ENCODE data around the gene USP48. TPM values are rescaled to one million over a fixed set of nuclear protein-coding genes. Genes with fewer than 3 reads are reported as not detected.

Gene USP48
- total and polyA plus RNA-seq, 5 donors from 2014 or later: 31.3 to 126 (median 39.2) TPM

GRCh38 chr1:21701401-21701800 lies 81.5 kb downstream of the USP48 start:
- Mint-ChIP-seq H3K27me3 (no peaks in the 10 kb centered on the region), H3K36me3 (peaks cover 37% of the 10 kb centered on the region), H3K9me3 (no peaks in the 10 kb centered on the region), H3K27ac (peak overlapping the region in 2 of 3 donors; percentile 37 to 69), H3K4me3 (no peak overlapping the region), H3K4me1 (peaks cover 17 to 36% (median 23%) of the 10 kb centered on the region in 4 donors)
- DNase-seq: no peak
- Histone ChIP-seq H3K27ac (ENCODE audit: insufficient read depth, low read length, poor library complexity, severe bottlenecking) (no peak overlapping the region), H3K9me3 (ENCODE audit: control insufficient read depth in 2 of 2, low read length in 2 of 2) (no peaks in the 10 kb centered on the region), H3K4me1 (ENCODE audit: control insufficient read depth, insufficient read depth, low read length, poor library complexity, severe bottlenecking) (no peaks in the 10 kb centered on the region), H3K27me3 (ENCODE audit: control insufficient read depth, insufficient read depth, low read length) (no peaks in the 10 kb centered on the region), H3K36me3 (ENCODE audit: control insufficient read depth, insufficient read depth, low read length) (peaks cover 63% of the 10 kb centered on the region), H3K4me3 (ENCODE audit: low read depth, low read length) (no peak overlapping the region)
- ATAC-seq (ENCODE audit: low read depth in 2 of 2): no peak

GRCh38 chr1:21700094-21700493 lies 82.9 kb downstream of the USP48 start:
- peaks cover 57% of the 10 kb centered on the region for H3K36me3 ChIP-seq (ENCODE audit: control insufficient read depth, insufficient read depth, low read length)
- ATAC-seq (ENCODE audit: low read depth in 2 of 2) (no peak), DNase-seq (peak in 1 of 3 donors; percentile 31)
- no peaks in the 10 kb centered on the region for H3K4me1 ChIP-seq (ENCODE audit: control insufficient read depth, insufficient read depth, low read length, poor library complexity, severe bottlenecking)
- H3K4me3 ChIP-seq (ENCODE audit: low read depth, low read length): no peak overlapping the region
- H3K9me3 ChIP-seq (ENCODE audit: control insufficient read depth in 2 of 2, low read length in 2 of 2): no peaks in the 10 kb centered on the region
- no peaks in the 10 kb centered on the region for H3K27me3 Mint-ChIP-seq
- H3K4me1 Mint-ChIP-seq: peaks cover 17 to 36% (median 22%) of the 10 kb centered on the region in 4 donors
- no peaks in the 10 kb centered on the region for H3K27me3 ChIP-seq (ENCODE audit: control insufficient read depth, insufficient read depth, low read length)
- peak overlapping the region in 2 of 3 donors; percentile 20 to 32 for H3K27ac Mint-ChIP-seq
- no peaks in the 10 kb centered on the region for H3K9me3 Mint-ChIP-seq
- H3K27ac ChIP-seq (ENCODE audit: insufficient read depth, low read length, poor library complexity, severe bottlenecking): no peak overlapping the region
- peaks cover 31% of the 10 kb centered on the region for H3K36me3 Mint-ChIP-seq
- H3K4me3 Mint-ChIP-seq: no peak overlapping the region

- H3K9me3 ChIP-seq (ENCODE audit: control insufficient read depth in 2 of 2, low read length in 2 of 2): no peaks in the 10 kb centered on the region
- no peak for ATAC-seq (ENCODE audit: low read depth in 2 of 2)
- H3K4me1 ChIP-seq (ENCODE audit: control insufficient read depth, insufficient read depth, low read length, poor library complexity, severe bottlenecking): no peaks in the 10 kb centered on the region
- no peak overlapping the region for H3K4me3 ChIP-seq (ENCODE audit: low read depth, low read length)
- Mint-ChIP-seq H3K36me3 (peaks cover 34% of the 10 kb centered on the region), H3K4me1 (peaks cover 5 to 17% (median 7%) of the 10 kb centered on the region in 4 donors), H3K27ac (no peak overlapping the region), H3K4me3 (no peak overlapping the region), H3K27me3 (no peaks in the 10 kb centered on the region), H3K9me3 (no peaks in the 10 kb centered on the region)
- no peak for DNase-seq
- H3K27ac ChIP-seq (ENCODE audit: insufficient read depth, low read length, poor library complexity, severe bottlenecking): no peak overlapping the region
- H3K27me3 ChIP-seq (ENCODE audit: control insufficient read depth, insufficient read depth, low read length): no peaks in the 10 kb centered on the region
- peaks cover 60% of the 10 kb centered on the region for H3K36me3 ChIP-seq (ENCODE audit: control insufficient read depth, insufficient read depth, low read length)
Observed at GRCh38 chr1:21696931-21697330, 86.0 kb downstream of the USP48 start.

GRCh38 chr1:21693732-21694131 lies 89.2 kb downstream of the USP48 start:
- no peaks in the 10 kb centered on the region for H3K9me3 Mint-ChIP-seq
- no peak overlapping the region for H3K27ac ChIP-seq (ENCODE audit: insufficient read depth, low read length, poor library complexity, severe bottlenecking)
- no peak overlapping the region for H3K4me3 ChIP-seq (ENCODE audit: low read depth, low read length)
- no peaks in the 10 kb centered on the region for H3K27me3 ChIP-seq (ENCODE audit: control insufficient read depth, insufficient read depth, low read length)
- H3K36me3 ChIP-seq (ENCODE audit: control insufficient read depth, insufficient read depth, low read length): peaks cover 60% of the 10 kb centered on the region
- no peaks in the 10 kb centered on the region for H3K27me3 Mint-ChIP-seq
- DNase-seq: no peak
- no peak for ATAC-seq (ENCODE audit: low read depth in 2 of 2)
- no peak overlapping the region for H3K4me3 Mint-ChIP-seq
- H3K36me3 Mint-ChIP-seq: peaks cover 40% of the 10 kb centered on the region
- H3K9me3 ChIP-seq (ENCODE audit: control insufficient read depth in 2 of 2, low read length in 2 of 2): no peaks in the 10 kb centered on the region
- no peak overlapping the region for H3K27ac Mint-ChIP-seq
- no peaks in the 10 kb centered on the region for H3K4me1 ChIP-seq (ENCODE audit: control insufficient read depth, insufficient read depth, low read length, poor library complexity, severe bottlenecking)
- peaks cover 0 to 9% (median 3%) of the 10 kb centered on the region in 4 donors for H3K4me1 Mint-ChIP-seq

- H3K4me1 Mint-ChIP-seq: peaks cover 0 to 4% (median 2%) of the 10 kb centered on the region in 4 donors
Observed at GRCh38 chr1:21691739-21692138, 91.2 kb downstream of the USP48 start.

GRCh38 chr1:21689661-21690372 lies 93.1 kb downstream of the USP48 start:
- Histone ChIP-seq H3K4me3 (ENCODE audit: low read depth, low read length) (no peak overlapping the region), H3K9me3 (ENCODE audit: control insufficient read depth in 2 of 2, low read length in 2 of 2) (no peaks in the 10 kb centered on the region), H3K36me3 (ENCODE audit: control insufficient read depth, insufficient read depth, low read length) (peaks cover 82% of the 10 kb centered on the region), H3K27ac (ENCODE audit: insufficient read depth, low read length, poor library complexity, severe bottlenecking) (no peak overlapping the region), H3K4me1 (ENCODE audit: control insufficient read depth, insufficient read depth, low read length, poor library complexity, severe bottlenecking) (no peaks in the 10 kb centered on the region), H3K27me3 (ENCODE audit: control insufficient read depth, insufficient read depth, low read length) (no peaks in the 10 kb centered on the region)
- Mint-ChIP-seq H3K4me1 (peaks cover 0 to 9% (median 2%) of the 10 kb centered on the region in 4 donors), H3K9me3 (peaks cover 0 to 3% (median 0%) of the 10 kb centered on the region in 7 donors), H3K27ac (no peak overlapping the region), H3K36me3 (peaks cover 57% of the 10 kb centered on the region), H3K27me3 (no peaks in the 10 kb centered on the region), H3K4me3 (no peak overlapping the region)
- no peak for DNase-seq
- no peak for ATAC-seq (ENCODE audit: low read depth in 2 of 2)

More at GRCh38 chr1:21691739-21692138, 91.2 kb downstream of the USP48 start:
- no peaks in the 10 kb centered on the region for H3K9me3 ChIP-seq (ENCODE audit: control insufficient read depth in 2 of 2, low read length in 2 of 2)
- Mint-ChIP-seq H3K27me3 (no peaks in the 10 kb centered on the region), H3K4me3 (no peak overlapping the region), H3K9me3 (no peaks in the 10 kb centered on the region), H3K27ac (no peak overlapping the region), H3K36me3 (peaks cover 48% of the 10 kb centered on the region)
- no peaks in the 10 kb centered on the region for H3K4me1 ChIP-seq (ENCODE audit: control insufficient read depth, insufficient read depth, low read length, poor library complexity, severe bottlenecking)
- H3K36me3 ChIP-seq (ENCODE audit: control insufficient read depth, insufficient read depth, low read length): peaks cover 73% of the 10 kb centered on the region
- ATAC-seq (ENCODE audit: low read depth in 2 of 2) (no peak), DNase-seq (no peak)
- H3K27me3 ChIP-seq (ENCODE audit: control insufficient read depth, insufficient read depth, low read length): no peaks in the 10 kb centered on the region
- H3K27ac ChIP-seq (ENCODE audit: insufficient read depth, low read length, poor library complexity, severe bottlenecking): no peak overlapping the region
- H3K4me3 ChIP-seq (ENCODE audit: low read depth, low read length): no peak overlapping the region

- Histone ChIP-seq H3K27ac (ENCODE audit: insufficient read depth, low read length, poor library complexity, severe bottlenecking) (no peak overlapping the region), H3K4me3 (ENCODE audit: low read depth, low read length) (no peak overlapping the region), H3K4me1 (ENCODE audit: control insufficient read depth, insufficient read depth, low read length, poor library complexity, severe bottlenecking) (no peaks in the 10 kb centered on the region), H3K36me3 (ENCODE audit: control insufficient read depth, insufficient read depth, low read length) (peaks cover 74% of the 10 kb centered on the region), H3K27me3 (ENCODE audit: control insufficient read depth, insufficient read depth, low read length) (no peaks in the 10 kb centered on the region), H3K9me3 (ENCODE audit: control insufficient read depth in 2 of 2, low read length in 2 of 2) (no peaks in the 10 kb centered on the region)
- H3K9me3 Mint-ChIP-seq: peaks cover 0 to 3% (median 0%) of the 10 kb centered on the region in 7 donors
- H3K4me3 Mint-ChIP-seq: no peak overlapping the region
- no peak overlapping the region for H3K27ac Mint-ChIP-seq
- peaks cover 0 to 13% (median 3%) of the 10 kb centered on the region in 4 donors for H3K4me1 Mint-ChIP-seq
- ATAC-seq (ENCODE audit: low read depth in 2 of 2) (no peak), DNase-seq (no peak)
- H3K36me3 Mint-ChIP-seq: peaks cover 53% of the 10 kb centered on the region
- no peaks in the 10 kb centered on the region for H3K27me3 Mint-ChIP-seq
Observed at GRCh38 chr1:21687081-21687529, 95.8 kb downstream of the USP48 start.
